ENCODE data around the gene ATP6V0C. TPM values are rescaled to one million over a fixed set of nuclear protein-coding genes. Genes with fewer than 3 reads are reported as not detected.

ATP6V0C gene
- total RNA-seq, 2 donors from 2014 or later = 114 to 164 TPM

DNA sequence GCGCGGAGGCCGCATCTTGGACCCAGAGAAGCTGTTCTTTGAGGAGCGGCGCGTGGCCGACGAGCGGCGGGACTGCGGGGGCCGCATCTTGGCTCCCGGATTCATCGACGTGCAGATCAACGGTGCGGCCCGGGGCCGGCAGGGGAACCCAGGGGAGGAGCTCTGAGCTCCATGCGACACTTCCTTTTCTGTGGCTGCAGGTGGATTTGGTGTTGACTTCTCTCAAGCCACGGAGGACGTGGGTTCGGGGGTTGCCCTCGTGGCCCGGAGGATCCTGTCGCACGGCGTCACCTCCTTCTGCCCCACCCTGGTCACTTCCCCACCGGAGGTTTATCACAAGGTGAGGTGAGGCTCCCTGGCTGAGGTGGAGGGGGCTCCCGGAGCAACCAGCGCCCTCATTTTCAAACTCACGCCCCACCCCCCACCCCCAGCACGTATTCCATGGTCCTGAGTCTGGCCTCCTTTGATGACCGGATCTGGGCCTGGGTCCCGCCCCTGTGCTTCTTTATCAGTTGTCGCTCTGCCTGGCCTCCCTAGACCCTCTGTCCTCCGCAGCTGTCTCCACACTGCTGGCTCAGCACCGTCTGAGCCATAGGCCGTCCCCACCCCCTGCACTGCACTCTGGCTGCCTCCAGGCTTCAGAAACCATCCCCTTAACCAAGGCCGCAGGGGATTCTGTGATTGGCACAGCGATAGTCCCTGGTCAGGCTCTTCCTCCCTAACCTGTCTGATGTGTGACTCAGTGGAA is 7.2 kb downstream of the ATP6V0C start:
- Histone ChIP-seq H3K27ac (peak overlapping the region; percentile 34 to 81), H3K27me3 (replicated peaks; ENCODE audit: insufficient read depth) (no peaks in the 10 kb centered on the region), H3K36me3 (no peaks in the 10 kb centered on the region), H3K9me3 (no peaks in the 10 kb centered on the region), H3K4me3 (peak overlapping the region; percentile 55 to 77), H3K4me1 (replicated peaks) (peaks cover 29% of the 10 kb centered on the region)
- WGBS = 26% methylated on average over 35 of the region's 41 CpGs
- no peak for DNase-seq (ENCODE audit: low spot score)
- TF ChIP-seq, protein P1, sequence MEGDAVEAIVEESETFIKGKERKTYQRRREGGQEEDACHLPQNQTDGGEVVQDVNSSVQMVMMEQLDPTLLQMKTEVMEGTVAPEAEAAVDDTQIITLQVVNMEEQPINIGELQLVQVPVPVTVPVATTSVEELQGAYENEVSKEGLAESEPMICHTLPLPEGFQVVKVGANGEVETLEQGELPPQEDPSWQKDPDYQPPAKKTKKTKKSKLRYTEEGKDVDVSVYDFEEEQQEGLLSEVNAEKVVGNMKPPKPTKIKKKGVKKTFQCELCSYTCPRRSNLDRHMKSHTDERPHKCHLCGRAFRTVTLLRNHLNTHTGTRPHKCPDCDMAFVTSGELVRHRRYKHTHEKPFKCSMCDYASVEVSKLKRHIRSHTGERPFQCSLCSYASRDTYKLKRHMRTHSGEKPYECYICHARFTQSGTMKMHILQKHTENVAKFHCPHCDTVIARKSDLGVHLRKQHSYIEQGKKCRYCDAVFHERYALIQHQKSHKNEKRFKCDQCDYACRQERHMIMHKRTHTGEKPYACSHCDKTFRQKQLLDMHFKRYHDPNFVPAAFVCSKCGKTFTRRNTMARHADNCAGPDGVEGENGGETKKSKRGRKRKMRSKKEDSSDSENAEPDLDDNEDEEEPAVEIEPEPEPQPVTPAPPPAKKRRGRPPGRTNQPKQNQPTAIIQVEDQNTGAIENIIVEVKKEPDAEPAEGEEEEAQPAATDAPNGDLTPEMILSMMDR (IDR thresholded peaks at IDR 0.05) = no peak
- TF ChIP-seq POLR2A (IDR thresholded peaks at IDR 0.05) (no peak), POLR2AphosphoS5 (IDR thresholded peaks at IDR 0.05) (no peak)
- intact Hi-C loops (cut with DNase I) = no loop called here

DNA sequence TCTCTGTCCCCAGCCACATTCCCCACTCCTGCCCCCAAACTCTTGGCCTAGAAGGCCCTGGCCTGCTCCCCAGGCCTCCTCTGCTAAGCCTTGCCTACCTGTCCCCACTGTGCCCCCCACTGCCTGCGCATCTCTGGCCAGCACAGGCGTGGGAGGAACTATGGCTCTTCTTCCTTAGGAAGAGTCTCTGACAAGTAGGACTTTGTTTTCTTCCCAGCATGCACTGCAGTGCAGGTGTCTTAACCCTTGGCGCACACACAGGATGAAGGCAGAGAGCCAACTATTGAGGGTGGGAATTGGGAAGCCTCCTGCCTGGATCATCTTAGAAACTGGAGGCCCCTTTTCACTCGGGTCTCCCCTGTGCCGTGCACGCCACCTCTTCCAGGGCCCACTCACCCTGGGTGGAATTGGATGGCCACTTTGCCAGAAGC is 10.1 kb downstream of the ATP6V0C start:
- intact Hi-C loops (cut with DNase I) = no loop called here
- no peak for DNase-seq (ENCODE audit: low spot score)
- Histone ChIP-seq H3K4me3 (no peak overlapping the region), H3K9me3 (no peaks in the 10 kb centered on the region), H3K36me3 (peaks cover 0 to 7% of the 10 kb centered on the region in 2 donors), H3K27me3 (replicated peaks; ENCODE audit: insufficient read depth) (no peaks in the 10 kb centered on the region), H3K27ac (no peak overlapping the region), H3K4me1 (replicated peaks) (peaks cover 14% of the 10 kb centered on the region)
- WGBS = 86% methylated on average over 6 of the region's 6 CpGs
- TF ChIP-seq POLR2AphosphoS5 (IDR thresholded peaks at IDR 0.05) (no peak), POLR2A (IDR thresholded peaks at IDR 0.05) (no peak)
- TF ChIP-seq, protein P1 (IDR thresholded peaks at IDR 0.05) = no peak

DNA sequence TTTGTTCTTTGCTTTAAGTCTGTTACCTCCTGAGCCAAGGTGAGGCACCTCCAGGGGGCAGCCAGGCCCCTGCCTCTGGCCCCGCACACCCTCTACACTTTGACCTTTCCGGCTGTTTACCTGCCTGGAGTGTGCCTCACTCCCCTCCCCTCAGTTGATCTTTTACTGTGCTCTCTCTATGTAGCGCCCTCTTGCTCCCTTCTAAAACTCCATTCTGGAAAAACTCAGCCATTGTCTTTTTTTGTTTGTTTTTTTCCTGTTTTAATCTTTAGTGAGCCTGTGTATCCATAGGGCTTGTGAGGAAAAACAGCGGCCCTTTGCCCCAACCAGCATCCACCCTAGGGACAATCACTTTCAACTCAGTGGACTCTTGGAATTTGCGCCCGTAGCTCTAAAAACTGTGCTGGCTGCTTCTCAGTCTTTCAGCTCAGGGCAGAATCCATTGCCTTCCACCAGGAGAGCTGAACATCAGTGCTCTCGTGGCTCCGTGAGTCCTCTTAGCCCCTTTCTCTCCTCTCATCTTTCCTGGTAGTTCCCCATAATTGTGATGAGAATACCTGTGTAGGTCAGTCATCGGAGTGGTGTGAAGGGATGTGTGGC is 10.7 kb downstream of the ATP6V0C start:
- peaks cover 5 to 7% of the 10 kb centered on the region in 2 donors for H3K36me3 ChIP-seq
- H3K27ac ChIP-seq = no peak overlapping the region
- no peaks in the 10 kb centered on the region for H3K27me3 ChIP-seq (replicated peaks; ENCODE audit: insufficient read depth)
- DNase-seq (ENCODE audit: low spot score) = no peak
- H3K9me3 ChIP-seq = no peaks in the 10 kb centered on the region
- no peak overlapping the region for H3K4me3 ChIP-seq
- peaks cover 7% of the 10 kb centered on the region for H3K4me1 ChIP-seq (replicated peaks)
- WGBS = 89% methylated on average over 9 of the region's 9 CpGs
- TF ChIP-seq, protein P1 (IDR thresholded peaks at IDR 0.05) = no peak
- TF ChIP-seq POLR2A (IDR thresholded peaks at IDR 0.05) (no peak), POLR2AphosphoS5 (IDR thresholded peaks at IDR 0.05) (no peak)
- intact Hi-C loops (cut with DNase I) = no loop called here

DNA sequence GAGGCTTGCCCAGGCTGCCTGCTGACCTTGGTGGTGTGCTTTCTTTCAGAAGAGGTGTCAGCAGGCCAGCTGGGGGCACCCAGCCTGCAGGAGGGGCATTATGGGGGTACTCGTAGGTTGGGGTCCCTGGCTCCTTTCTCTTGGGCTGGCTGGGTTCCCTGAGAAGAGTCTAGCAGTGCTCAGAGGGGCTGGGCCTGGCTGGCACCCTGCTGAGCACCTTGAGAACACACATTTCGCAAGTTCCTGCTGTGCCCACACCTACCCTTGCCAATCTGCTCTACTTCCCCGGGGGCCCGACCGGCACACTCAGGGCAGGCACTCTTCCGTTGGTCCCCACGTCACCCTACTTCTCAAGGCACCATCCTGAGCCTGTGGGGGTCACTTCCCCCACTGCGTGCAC is 12.4 kb downstream of the ATP6V0C start:
- peaks cover 7% of the 10 kb centered on the region in 2 donors for H3K36me3 ChIP-seq
- WGBS = 82% methylated on average over 8 of the region's 8 CpGs

More for the DNA sequence above, 12.4 kb downstream of the ATP6V0C start:
- TF ChIP-seq POLR2AphosphoS5 (IDR thresholded peaks at IDR 0.05) (no peak), POLR2A (IDR thresholded peaks at IDR 0.05) (no peak)
- TF ChIP-seq, protein P1 (IDR thresholded peaks at IDR 0.05) = no peak
- Histone ChIP-seq H3K9me3 (no peaks in the 10 kb centered on the region), H3K4me1 (replicated peaks) (peaks cover 6% of the 10 kb centered on the region), H3K4me3 (no peak overlapping the region), H3K27ac (no peak overlapping the region), H3K27me3 (replicated peaks; ENCODE audit: insufficient read depth) (no peaks in the 10 kb centered on the region)
- no peak for DNase-seq (ENCODE audit: low spot score)
- intact Hi-C loops (cut with DNase I) = no loop called here

All from prostate gland (tissue), 2 donors.